ELR (cell line): Measurements from ENCODE around the gene INSYN2A.

Experiments
- DNase-seq: peaks from one replicate; pipeline ENCODE4 v3.0.0-alpha.2; 2015; ENCODE audit warnings: low read depth

INSYN2A gene

GRCh38 chr10:127196282-127197153 is at the start of gene INSYN2A:
TSS of gene INSYN2A (minus strand) at chr10:127196591. CDS start at chr10:127176395, 20,196 bp downstream.
- peak; percentile 67 for DNase-seq

DNA sequence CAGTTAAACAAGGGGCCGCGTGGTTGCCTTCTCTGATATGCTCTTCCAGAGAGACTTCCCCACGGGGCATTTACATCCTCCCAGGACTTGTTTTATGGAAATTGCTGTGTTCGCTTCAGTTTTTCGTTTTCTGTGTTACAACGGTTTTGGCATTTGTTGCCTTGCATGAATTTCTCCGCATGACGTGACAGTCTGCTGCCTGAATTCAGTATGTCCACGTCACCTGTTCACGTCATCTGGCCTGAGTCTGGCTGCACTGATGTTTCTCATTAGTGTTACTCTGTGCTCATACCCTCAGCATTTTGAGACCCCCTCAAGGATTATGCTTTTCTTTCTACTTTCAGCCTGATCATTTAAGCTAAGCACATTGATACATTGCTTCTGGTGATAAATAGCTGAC is 49.1 kb upstream of the INSYN2A start:
- DNase-seq = no peak

- DNase-seq = peak; percentile 60
Measured at GRCh38 chr10:127243490-127244272, 47.3 kb upstream of the INSYN2A start.

DNA sequence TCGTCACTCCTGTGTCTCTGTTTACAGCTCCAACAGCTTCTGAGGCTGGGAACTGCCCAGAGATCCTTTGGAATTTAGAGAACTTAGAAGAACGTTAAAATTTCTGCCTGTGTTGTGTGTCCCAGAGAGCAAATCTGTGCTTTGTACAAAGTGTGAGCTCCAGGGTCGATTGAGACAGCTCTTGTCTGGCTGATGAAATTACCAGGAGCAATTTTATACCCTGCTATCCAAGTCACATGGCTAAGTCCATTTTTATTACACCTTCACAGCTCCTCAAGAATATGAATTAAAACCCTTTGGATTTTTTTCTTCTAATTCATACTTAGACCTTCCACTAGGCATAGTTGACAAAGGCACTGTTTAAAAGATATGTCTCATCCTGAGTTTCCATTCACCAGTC is 46.5 kb upstream of the INSYN2A start:
- DNase-seq = no peak

GRCh38 chr10:127236266-127236665 is 39.9 kb upstream of the INSYN2A start:
- no peak for DNase-seq

- no peak for DNase-seq
Measured at GRCh38 chr10:127234306-127234800, 38.0 kb upstream of the INSYN2A start.

- DNase-seq = no peak
Measured at GRCh38 chr10:127228195-127228787, 31.9 kb upstream of the INSYN2A start.

- no peak for DNase-seq
Measured at GRCh38 chr10:127227663-127228062, 31.3 kb upstream of the INSYN2A start.

GRCh38 chr10:127227027-127227426 is 30.6 kb upstream of the INSYN2A start:
- no peak for DNase-seq

- no peak for DNase-seq
Measured at GRCh38 chr10:127221281-127221680, 24.9 kb upstream of the INSYN2A start.

DNA sequence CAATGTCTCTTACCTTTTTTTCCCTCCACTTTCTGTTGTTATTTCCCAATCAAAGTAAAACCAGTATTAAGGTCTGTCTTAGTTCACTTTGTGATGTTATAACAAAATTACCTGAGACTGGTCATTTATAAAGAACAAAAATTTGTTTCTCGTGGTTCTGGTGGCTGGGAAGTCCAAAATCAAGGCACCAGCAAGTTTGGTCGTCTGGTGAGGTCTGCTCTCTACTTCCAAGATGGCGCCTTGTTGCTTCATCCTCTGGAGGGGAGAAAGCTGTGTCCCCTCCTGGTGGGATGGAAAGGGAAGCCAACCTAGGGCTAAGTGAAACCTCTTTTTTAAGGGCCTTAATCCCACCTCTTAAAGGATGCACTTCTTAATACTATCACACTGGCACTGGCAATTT is 22.3 kb upstream of the INSYN2A start:
- no peak for DNase-seq

- no peak for DNase-seq
Measured at GRCh38 chr10:127216786-127217185, 20.4 kb upstream of the INSYN2A start.

DNA sequence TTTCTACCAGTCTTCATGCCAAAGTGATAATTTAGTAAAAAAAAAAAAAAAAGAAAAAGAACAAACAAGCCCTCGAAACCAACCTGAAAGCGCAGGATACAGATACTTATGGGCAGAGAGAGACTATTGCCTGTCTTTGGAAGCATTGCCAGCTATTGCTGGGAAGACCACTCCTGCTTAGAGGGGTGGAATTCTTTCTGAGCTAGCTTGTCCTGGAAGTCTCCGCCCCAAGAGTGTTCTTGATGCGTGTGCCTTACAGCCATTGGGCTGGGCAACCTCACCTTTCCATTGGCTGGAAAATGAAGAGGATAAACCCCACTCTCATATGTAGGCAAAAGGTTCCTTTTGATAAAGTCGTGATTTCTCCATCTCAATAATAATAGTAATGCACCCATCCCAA is 19.9 kb upstream of the INSYN2A start:
- DNase-seq = no peak

DNA sequence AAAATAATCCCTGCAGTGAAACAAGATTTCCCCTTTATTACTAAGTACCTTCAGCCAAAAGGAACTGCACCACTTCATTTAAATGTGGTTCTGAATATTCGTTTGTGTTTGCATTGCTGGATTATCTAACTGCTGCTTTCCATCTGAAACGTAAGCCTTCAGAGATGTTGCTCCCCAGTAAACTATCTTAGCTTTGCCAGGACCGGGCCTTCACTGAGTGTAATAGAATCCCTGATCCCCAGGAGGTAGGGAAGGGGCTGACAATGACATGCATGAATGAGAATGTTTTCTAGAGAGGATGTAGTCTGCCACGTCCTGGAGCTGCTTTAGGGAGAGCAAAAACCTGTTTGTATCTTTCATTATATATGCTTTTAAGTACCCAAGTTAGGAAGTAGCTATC is 19.5 kb upstream of the INSYN2A start:
- no peak for DNase-seq

- DNase-seq = no peak
Measured at GRCh38 chr10:127210936-127211466, 14.6 kb upstream of the INSYN2A start.

GRCh38 chr10:127207081-127207480 is 10.7 kb upstream of the INSYN2A start:
- no peak for DNase-seq

GRCh38 chr10:127203067-127203466 is 6.7 kb upstream of the INSYN2A start:
- no peak for DNase-seq

GRCh38 chr10:127200646-127201045 is 4.3 kb upstream of the INSYN2A start:
- no peak for DNase-seq

DNA sequence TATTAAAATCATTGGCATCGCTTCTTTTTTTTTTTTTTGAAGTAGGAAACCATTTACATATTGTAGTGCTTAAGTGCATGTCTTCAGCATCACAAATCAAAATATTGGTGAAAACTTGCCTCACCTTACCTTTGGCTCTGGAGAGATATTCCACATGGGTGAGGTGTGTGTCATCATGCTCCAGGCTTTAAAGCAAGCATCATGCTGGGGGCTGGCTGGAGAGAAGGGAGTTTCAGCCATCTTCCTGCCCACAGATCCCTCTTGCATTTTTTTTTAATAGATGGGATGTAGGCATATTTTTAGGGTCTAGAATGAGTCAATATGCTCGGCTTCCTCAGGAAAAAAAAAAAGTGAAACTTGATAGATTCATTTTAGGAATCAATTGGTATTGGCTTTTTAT is 2.3 kb upstream of the INSYN2A start:
- DNase-seq = peak; percentile 29

- DNase-seq = no peak
Measured at GRCh38 chr10:127198307-127198706, 1.9 kb upstream of the INSYN2A start.

- DNase-seq = no peak
Measured at GRCh38 chr10:127197154-127197432, 702 bp upstream of the INSYN2A start.

DNA sequence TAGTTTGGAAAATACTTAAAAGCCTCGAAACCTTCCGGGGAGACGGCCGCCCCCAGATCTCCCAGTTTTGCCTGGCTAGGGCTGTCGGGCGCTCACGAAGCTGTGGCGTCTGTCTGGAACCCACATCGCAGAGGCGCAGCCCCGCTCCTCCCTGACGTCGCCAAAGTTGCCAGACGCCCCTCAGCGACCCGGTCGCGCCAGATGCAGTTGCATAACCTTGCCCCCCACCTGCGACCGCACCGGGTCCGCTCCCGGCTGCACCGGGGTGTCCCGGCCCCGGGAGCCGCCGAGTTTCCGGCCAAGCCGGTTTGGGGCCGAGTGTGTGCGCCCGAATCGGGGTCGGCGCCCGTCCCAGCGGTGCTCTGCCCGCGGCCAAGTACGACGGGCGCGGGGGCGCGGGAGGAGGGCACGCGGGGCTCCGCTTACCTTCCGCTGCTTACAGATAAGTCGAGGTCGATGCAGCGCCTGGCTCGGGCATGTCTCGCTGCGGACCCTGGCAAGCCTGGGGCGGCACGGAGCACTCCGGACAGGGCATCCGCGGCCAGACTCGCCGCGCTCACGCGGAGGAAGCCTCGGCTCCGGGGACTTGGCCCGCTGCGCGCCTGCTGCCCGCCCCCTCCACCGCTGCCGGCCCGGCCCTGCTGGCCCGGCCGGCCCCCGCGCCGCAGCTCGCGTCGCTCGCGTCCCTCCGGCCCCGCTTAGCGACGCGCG is 665 bp downstream of the INSYN2A start:
- peak; percentile 45 for DNase-seq
